ENCODE measurements around the gene PLXNA4. TPM values are rescaled to one million over a fixed set of nuclear protein-coding genes. Genes with fewer than 3 reads are reported as not detected.

The PLXNA4 gene
- total and polyA plus RNA-seq, 8 donors = 1.9 to 6.6 (median 3.4) TPM

GRCh38 chr7:132135746-132136385 lies 440.4 kb downstream of the PLXNA4 start:
- no peak overlapping the region for H3K27ac ChIP-seq
- no peak for TF ChIP-seq CTCF (IDR thresholded peaks at IDR 0.05)
- intact Hi-C loops (cut with DNase I) = no loop called here
- no peaks in the 10 kb centered on the region for H3K9me3 ChIP-seq
- no peak overlapping the region for H3K4me3 ChIP-seq
- no peak for ATAC-seq
- DNase-seq = no peak
- no peaks in the 10 kb centered on the region for H3K27me3 ChIP-seq
- no peaks in the 10 kb centered on the region for H3K36me3 ChIP-seq
- no peaks in the 10 kb centered on the region for H3K4me1 ChIP-seq

GRCh38 chr7:132134814-132135445 lies 441.3 kb downstream of the PLXNA4 start:
- Histone ChIP-seq H3K36me3 (no peaks in the 10 kb centered on the region), H3K27me3 (no peaks in the 10 kb centered on the region), H3K4me1 (no peaks in the 10 kb centered on the region), H3K9me3 (no peaks in the 10 kb centered on the region), H3K27ac (no peak overlapping the region), H3K4me3 (no peak overlapping the region)
- DNase-seq (no peak), ATAC-seq (no peak)
- intact Hi-C loops (cut with DNase I) = no loop called here
- TF ChIP-seq CTCF (IDR thresholded peaks at IDR 0.05) = no peak

GRCh38 chr7:132133501-132133900 lies 442.8 kb downstream of the PLXNA4 start:
- H3K4me3 ChIP-seq = no peak overlapping the region
- DNase-seq (no peak), ATAC-seq (no peak)
- no peaks in the 10 kb centered on the region for H3K9me3 ChIP-seq
- no peaks in the 10 kb centered on the region for H3K36me3 ChIP-seq
- intact Hi-C loops (cut with DNase I) = no loop called here
- no peaks in the 10 kb centered on the region for H3K27me3 ChIP-seq
- no peak for TF ChIP-seq CTCF (IDR thresholded peaks at IDR 0.05)
- no peaks in the 10 kb centered on the region for H3K4me1 ChIP-seq
- H3K27ac ChIP-seq = no peak overlapping the region

GRCh38 chr7:132131196-132131595 lies 445.1 kb downstream of the PLXNA4 start:
- no peaks in the 10 kb centered on the region for H3K36me3 ChIP-seq
- ATAC-seq (no peak), DNase-seq (no peak)
- H3K27ac ChIP-seq = no peak overlapping the region
- H3K4me1 ChIP-seq = no peaks in the 10 kb centered on the region
- no peak for TF ChIP-seq CTCF (IDR thresholded peaks at IDR 0.05)
- H3K4me3 ChIP-seq = no peak overlapping the region
- H3K27me3 ChIP-seq = no peaks in the 10 kb centered on the region
- intact Hi-C loops (cut with DNase I) = no loop called here
- H3K9me3 ChIP-seq = no peaks in the 10 kb centered on the region

GRCh38 chr7:132130497-132130896 lies 445.8 kb downstream of the PLXNA4 start:
- H3K9me3 ChIP-seq = no peaks in the 10 kb centered on the region
- DNase-seq (no peak), ATAC-seq (no peak)
- TF ChIP-seq CTCF (IDR thresholded peaks at IDR 0.05) = no peak
- H3K36me3 ChIP-seq = no peaks in the 10 kb centered on the region
- H3K27ac ChIP-seq = no peak overlapping the region
- no peak overlapping the region for H3K4me3 ChIP-seq
- no peaks in the 10 kb centered on the region for H3K27me3 ChIP-seq
- no peaks in the 10 kb centered on the region for H3K4me1 ChIP-seq
- intact Hi-C loops (cut with DNase I) = no loop called here
